Stimulated activated CD8-positive, alpha-beta memory T cell treated with anti-CD3 and anti-CD28 coated beads, Interleukin-4, amount 100 ng/mL, for 1 hour (primary cell): ENCODE measurements around the gene MBTPS2.
"Not testable (repeated sequence)": the region's sequence is repeated elsewhere in the genome, so short reads cannot be mapped to it uniquely, and the experiment has no call there.

Experiments
- DNase-seq, 2 donors: peaks; one replicate each; pipeline ENCODE4 v3.0.0-alpha.2; 2020; ENCODE audit warnings: low read depth in 2 of 2, low spot score in 1 of 2

Gene MBTPS2

GRCh38 chrX:21856504-21856903, 17.1 kb downstream of the MBTPS2 start:
- DNase-seq: no peak

GRCh38 chrX:21863241-21863640, 23.8 kb downstream of the MBTPS2 start:
- no peak for DNase-seq

GRCh38 chrX:21865436-21865835, 26.0 kb downstream of the MBTPS2 start:
- DNase-seq: no peak

DNA sequence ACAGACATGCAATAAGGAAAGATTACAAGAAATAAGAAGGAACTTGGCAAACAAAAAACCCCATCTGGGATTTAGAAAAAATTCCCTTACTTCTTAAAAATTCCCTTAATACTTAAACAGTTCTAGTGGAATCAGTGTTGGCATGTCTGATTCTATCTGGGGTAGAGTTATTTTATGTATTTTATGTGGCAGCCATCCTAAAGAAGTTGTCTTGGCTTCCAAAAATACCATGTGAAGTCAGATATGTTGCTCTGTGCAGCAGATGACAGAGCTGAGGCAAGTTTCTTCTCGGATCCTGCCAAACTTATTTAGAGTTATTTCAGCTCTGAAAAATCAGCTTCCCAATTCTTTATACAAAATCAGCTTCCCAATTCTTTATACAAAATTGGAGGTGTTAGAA, 31.1 kb downstream of the MBTPS2 start:
- DNase-seq: no peak

DNA sequence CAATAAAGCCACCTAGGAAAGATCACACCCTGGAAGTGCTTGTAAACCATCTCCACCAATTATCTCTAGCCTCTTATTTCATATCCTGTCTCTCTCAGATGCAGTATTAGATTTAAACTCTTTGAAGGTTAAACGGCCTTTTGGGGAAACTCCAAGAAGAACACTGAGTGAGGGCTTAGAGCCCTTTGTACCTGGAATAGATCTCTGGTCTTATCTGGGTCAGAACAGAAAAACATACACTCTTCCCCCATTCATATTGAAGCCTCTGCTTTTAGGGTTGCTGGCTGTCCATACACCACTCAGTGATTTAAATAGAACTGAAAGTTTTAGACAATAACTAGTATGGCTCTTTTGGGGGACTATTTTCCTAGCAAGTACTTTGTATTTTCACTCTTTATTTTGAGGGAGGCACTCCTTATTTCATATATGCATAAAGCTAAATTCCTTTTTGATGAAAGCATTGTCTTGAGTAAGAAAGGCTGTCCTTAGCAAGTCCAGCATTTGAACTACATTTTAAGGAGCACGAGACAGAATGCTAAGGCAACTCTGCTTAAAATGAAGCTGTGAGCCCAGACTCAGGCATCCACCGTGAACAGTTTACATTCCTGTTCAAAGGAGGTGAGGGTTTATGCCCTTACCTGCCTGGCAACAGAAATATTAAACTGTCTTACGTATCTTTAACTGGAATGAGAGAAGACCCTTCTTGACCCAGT, 33.8 kb downstream of the MBTPS2 start:
- no peak for DNase-seq

DNA sequence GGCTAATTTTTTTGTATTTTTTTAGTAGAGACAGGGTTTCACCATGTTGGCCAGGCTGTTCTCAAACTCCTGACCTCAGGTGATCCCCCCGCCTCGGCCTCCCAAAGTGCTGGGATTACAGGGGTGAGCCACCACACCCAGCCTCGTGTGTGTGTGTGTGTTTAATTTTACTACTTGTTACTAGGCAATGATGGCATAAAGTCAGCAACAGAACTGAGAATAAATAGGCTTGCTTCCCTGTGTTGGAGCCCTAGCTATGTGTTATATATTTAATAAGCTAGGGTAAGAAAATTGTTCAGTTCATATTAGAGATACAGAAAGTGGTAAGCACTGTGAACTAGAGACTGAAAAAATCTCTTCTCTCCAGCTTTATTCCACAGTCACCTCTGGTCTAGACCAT, 34.8 kb downstream of the MBTPS2 start:
- DNase-seq: not testable (repeated sequence)

DNA sequence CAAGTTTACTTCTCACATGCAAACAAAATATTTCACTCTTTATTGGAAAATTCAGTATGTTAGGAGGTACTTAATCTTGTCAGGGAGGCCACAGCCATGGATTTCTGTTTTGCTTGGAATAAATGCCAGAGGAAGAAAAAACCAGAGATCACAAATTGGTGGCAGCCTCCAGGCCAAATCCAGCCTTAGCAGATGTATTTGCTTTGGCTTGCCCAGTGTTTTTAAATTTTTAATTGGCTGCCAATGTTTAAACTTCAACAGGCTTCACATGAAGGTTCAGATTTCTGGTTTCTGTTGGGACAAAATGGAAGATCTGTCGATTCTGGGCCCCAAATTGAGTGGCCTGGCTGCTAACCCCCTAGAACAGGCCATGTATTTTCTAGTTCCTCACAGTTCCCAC, 35.6 kb downstream of the MBTPS2 start:
- no peak for DNase-seq

DNA sequence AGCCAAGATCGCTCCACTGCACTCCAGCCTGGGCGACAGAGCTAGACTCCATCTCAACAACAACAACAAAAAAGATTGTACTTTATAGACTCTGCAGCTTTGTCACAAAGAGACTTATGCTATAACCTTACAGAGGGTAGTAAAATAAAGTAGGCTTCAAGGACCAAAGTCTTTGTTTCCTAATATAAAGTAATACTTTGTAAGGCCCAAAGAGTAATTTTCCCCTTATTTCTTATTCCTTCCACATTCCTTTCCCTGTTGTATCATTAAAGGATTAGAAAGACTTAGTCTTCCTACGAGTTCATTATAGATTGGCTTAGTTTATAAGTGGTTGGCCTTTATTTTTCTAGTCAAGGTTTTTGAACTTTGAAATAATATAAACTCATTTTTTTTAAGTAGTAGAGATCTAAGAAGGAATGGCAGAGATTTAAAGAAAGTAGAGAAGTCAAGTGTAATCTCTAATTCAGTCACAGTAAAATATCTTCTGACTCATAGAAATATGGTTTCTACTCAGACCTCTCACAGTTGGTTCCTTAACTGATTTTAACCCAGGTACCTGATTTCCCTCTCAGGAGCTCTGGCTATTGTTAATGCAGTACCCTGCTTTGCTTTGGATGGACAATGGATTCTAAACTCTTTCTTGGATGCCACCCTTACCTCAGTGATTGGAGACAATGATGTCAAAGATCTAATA, 42.6 kb downstream of the MBTPS2 start:
- no peak for DNase-seq

- DNase-seq: no peak
These were observed 43.8 kb downstream of the MBTPS2 start for GRCh38 chrX:21883258-21883657.

- DNase-seq: no peak
These were observed 46.2 kb downstream of the MBTPS2 start for GRCh38 chrX:21885568-21885967.

DNA sequence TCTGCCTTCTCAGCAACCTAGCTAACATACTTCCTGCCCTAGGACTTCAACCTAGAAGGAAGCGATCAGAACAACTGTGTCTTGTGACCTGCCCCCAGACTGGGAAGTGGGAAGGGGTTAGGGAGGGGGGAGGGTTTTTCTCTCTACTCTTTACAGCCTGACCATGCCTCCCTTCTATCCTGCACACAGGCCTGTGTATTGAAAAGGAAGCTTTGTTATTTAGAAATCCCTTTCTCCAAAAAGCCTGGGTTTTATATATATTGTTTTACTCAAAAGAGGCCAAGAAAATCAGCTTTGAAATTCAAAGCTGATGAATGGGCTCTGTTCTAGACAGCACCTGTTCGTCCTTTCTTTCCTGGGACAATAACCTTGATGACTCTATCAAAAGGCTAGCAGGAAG, 65.9 kb downstream of the MBTPS2 start:
- DNase-seq: no peak

DNA sequence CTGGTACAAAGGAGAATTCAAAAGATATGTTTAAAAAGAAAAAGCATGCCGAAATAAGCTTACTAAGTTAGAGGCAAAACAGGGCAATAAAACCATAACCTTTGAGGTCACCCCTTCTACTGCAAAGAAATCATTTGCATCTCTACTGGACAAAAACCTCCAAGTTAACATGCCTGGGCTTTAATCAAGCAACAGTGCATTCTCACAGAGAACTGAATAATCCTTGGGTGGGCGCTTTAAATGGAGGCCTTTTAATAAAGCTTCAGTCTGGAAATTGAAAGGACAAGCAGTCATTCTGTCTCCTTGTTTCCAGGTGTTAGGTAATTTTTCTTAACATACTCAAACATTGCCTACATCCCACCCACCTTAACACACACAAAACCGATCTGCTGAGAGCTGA, 66.5 kb downstream of the MBTPS2 start:
- no peak for DNase-seq

DNA sequence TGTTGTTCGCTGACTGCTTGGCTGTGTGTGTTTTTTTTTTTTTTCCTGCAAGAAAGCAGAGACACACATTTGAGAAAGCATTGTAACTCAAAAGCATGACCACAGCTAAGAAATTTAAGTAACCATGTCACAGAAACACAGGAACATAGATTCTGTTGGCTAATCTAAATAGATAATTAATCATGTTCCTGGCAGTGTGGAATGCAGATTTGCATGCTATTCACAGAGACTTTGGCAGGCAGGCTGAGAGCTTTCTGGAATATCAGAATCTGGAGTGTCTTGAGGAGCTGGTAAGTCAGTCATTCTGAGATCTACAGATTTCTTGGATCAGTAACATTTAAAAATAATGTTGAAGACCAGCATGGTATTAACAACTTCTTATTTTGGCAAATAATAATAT, 67.8 kb downstream of the MBTPS2 start:
- DNase-seq: no peak

DNA sequence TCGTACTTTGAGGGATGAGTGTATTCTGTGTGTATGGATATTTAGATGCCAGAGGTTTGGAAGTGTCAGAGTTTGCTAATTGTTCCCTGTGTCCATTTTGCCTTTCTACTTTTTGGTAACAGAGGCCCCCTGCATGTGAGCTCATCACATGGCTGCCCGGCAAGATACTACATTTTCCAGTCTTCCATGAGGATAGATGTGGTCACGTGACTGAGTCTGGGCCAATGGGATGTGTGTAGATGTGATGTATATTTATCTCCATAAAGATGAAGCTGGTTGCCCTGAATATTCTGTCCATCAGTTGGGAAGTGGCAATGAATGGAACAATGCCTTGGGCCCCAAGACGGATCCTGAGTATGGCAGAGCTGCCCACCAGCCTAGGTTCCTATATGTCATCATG, 72.1 kb downstream of the MBTPS2 start:
- DNase-seq: no peak

GRCh38 chrX:21912220-21912619, 72.8 kb downstream of the MBTPS2 start:
- no peak for DNase-seq

DNA sequence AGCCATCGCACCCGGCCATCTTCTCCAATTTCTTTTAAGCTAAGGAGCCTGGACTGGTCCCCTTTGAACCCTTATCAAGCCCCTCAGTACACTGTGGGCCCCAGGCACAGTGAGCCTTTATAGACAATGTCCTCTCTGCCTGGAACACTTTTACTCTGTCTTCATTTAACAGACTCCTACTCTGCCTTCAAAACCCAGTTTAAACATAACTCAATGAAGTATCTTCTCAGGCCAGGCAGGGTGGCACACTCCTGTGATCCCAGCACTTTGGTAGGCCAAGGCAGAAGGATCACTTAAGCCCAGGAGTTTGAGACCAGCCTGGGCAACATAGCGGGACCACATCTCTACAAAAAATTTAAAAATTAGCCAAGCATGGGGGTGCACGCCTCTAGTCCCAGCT, 73.6 kb downstream of the MBTPS2 start:
- DNase-seq: no peak

DNA sequence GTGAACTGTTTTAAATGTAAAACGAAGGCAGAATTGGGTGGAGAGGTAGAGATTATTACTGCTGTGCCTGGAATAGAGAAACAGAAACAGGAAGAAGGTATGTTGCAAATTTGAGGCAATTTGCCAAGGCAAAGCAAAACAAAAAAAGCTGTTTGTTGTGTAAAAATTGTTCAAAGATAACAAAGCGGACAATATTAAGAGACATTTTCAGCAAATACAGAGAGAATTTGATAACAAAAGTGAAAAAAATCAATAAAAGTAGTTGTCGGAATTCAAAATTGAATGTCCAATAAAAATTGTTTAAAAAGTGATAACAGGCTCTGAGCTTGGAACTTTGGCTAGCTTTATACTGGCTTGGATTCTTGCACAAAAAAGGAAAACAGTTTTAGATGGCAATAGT, 86.7 kb downstream of the MBTPS2 start:
- DNase-seq: no peak

- no peak for DNase-seq
These were observed 87.3 kb downstream of the MBTPS2 start for GRCh38 chrX:21926527-21927278.

- DNase-seq: no peak
These were observed 89.8 kb downstream of the MBTPS2 start for GRCh38 chrX:21929209-21929608.

DNA sequence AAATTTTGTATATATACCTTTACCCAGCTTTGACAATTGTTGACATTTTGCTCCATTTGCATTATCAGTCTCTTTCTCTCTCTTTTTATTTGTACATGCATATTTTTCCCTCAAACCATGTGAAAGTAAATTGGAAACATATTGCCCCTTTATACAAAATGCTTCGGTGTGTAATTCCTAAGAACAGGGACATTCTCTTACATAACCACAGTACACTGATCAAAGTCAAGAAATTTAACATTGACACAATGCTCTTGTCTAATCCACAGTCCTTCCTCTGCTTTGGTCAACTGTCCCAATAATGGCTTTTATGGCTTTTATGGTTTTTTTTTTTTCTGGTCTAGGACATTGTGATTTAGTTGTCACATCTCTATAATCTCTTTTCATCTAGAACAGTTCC, 91.6 kb downstream of the MBTPS2 start:
- no peak for DNase-seq

DNA sequence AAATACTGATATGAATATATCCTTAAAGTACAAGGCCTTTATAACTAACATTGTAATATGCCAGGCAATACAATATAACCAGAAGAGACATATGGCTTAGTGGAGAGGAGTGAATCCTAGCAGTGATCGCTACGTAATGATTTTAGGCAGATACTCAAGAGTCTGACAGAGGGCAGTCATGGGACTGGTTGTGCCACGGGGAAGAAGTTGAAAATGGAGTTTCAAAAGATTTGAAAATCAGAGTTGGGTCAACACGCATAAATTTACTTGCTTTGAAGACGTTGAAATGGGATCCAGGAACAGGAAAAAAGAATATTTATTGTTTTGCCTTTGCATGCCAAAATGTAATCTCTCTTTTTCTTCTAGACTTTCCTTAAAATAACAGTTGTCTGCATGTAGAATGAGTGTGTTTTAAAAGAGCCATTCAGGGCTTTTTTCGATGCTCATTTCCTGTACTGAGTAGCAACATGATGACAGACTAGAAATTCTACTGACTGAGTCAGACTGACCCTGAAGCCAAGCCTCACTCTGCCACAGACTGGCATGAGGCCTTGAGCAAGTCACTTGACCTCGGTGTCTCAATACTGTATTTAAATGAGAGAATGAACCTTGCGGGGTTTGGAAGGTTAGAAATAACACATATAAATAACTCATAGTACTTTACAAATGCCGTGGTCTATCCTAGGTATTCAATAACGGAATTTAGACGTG, 93.0 kb downstream of the MBTPS2 start:
- no peak for DNase-seq

- DNase-seq: no peak
These were observed 93.7 kb downstream of the MBTPS2 start for GRCh38 chrX:21933077-21933476.
